ENCODE data around the gene SLC27A3. TPM values are rescaled to one million over a fixed set of nuclear protein-coding genes. Genes with fewer than 3 reads are reported as not detected.
A peak's percentile ranks its signal among the peaks of the same experiment; 100 is the strongest.
"Not testable (repeated sequence)": the region's sequence is repeated elsewhere in the genome, so short reads cannot be mapped to it uniquely, and the experiment has no call there.

Gene SLC27A3
- polyA plus RNA-seq, 3 donors = 84.5 to 123 (median 118) TPM

- H3K4me3 Mint-ChIP-seq = no peak overlapping the region
- Histone ChIP-seq H3K4me1 (ENCODE audit: control insufficient read depth in 1 of 2, insufficient read depth in 2 of 2, low read length in 2 of 2) (peaks cover 41 to 46% of the 10 kb centered on the region in 2 donors), H3K4me2 (replicated peaks; ENCODE audit: extremely low read depth, low read length, poor library complexity, severe bottlenecking) (no peak overlapping the region), H2AFZ (ENCODE audit: insufficient read depth, low read depth, low read length, poor library complexity, severe bottlenecking) (no peak overlapping the region), H3K9ac (ENCODE audit: insufficient read depth, low read length, poor library complexity, severe bottlenecking) (no peak overlapping the region), H3K27me3 (ENCODE audit: control insufficient read depth in 2 of 2, insufficient read depth in 2 of 2, low read length in 2 of 2) (no peaks in the 10 kb centered on the region), H3K9me3 (replicated peaks in 1 of 2; ENCODE audit: control insufficient read depth in 1 of 2, insufficient read depth in 1 of 2, low read length in 2 of 2) (no peaks in the 10 kb centered on the region), H4K20me1 (ENCODE audit: insufficient read depth, low read length) (peaks cover 35% of the 10 kb centered on the region), H3K79me2 (ENCODE audit: insufficient read depth, low read length) (peaks cover 25% of the 10 kb centered on the region), H3K36me3 (replicated peaks in 1 of 2; ENCODE audit: control insufficient read depth in 1 of 2, insufficient read depth in 2 of 2, low read length in 2 of 2) (peaks cover 23 to 36% of the 10 kb centered on the region in 2 donors), H3K4me3 (replicated peaks in 1 of 3; ENCODE audit: low read depth in 2 of 3, low read length in 3 of 3) (no peak overlapping the region), H3K27ac (ENCODE audit: low read depth in 1 of 2, low read length in 2 of 2) (no peak overlapping the region)
- WGBS (ENCODE audit: insufficient coverage) = 100% methylated on average over 1 of the region's 4 CpGs
- intact Hi-C loops (cut with micrococcal nuclease) = no loop called here
- H3K4me1 Mint-ChIP-seq = peaks cover 42% of the 10 kb centered on the region
- H3K9me3 Mint-ChIP-seq = no peaks in the 10 kb centered on the region
- no peak overlapping the region for H3K27ac Mint-ChIP-seq
- H3K27me3 Mint-ChIP-seq (ENCODE audit: low read depth in 3 of 3) = peaks cover 0 to 5% (median 0%) of the 10 kb centered on the region in 3 donors
- peaks cover 34 to 38% of the 10 kb centered on the region in 2 donors for H3K36me3 Mint-ChIP-seq
- DNase-seq = no peak
- no peak for TF ChIP-seq CTCF (IDR thresholded peaks at IDR 0.05)
Observed at GRCh38 chr1:153780551-153780950, 5.3 kb downstream of the SLC27A3 start.

GRCh38 chr1:153782648-153783047 lies 7.4 kb downstream of the SLC27A3 start:
- peaks cover 25 to 28% of the 10 kb centered on the region in 2 donors for H3K36me3 Mint-ChIP-seq
- 100% methylated on average over 3 of the region's 8 CpGs for WGBS (ENCODE audit: insufficient coverage)
- intact Hi-C loops (cut with micrococcal nuclease) = loop anchor here in 1 of 2 donors (1.0 kb wide), 1 partner anchor 7 kb away; the partner anchor contains the start of gene SLC27A3
- H3K27ac Mint-ChIP-seq = peak overlapping the region; percentile 66 to 96 (median 95)
- H3K9me3 ChIP-seq (replicated peaks in 1 of 2; ENCODE audit: control insufficient read depth in 1 of 2, insufficient read depth in 1 of 2, low read length in 2 of 2); H3K27me3 ChIP-seq (ENCODE audit: control insufficient read depth in 2 of 2, insufficient read depth in 2 of 2, low read length in 2 of 2); DNase-seq; H3K27me3 Mint-ChIP-seq (ENCODE audit: low read depth in 3 of 3); H3K79me2 ChIP-seq (ENCODE audit: insufficient read depth, low read length); H3K9me3 Mint-ChIP-seq: not testable (repeated sequence)
- H3K36me3 ChIP-seq (replicated peaks in 1 of 2; ENCODE audit: control insufficient read depth in 1 of 2, insufficient read depth in 2 of 2, low read length in 2 of 2) = peaks cover 23 to 29% of the 10 kb centered on the region in 2 donors
- H3K4me2 ChIP-seq (replicated peaks; ENCODE audit: extremely low read depth, low read length, poor library complexity, severe bottlenecking) = peak overlapping the region; percentile 83
- H3K4me3 ChIP-seq (replicated peaks in 1 of 3; ENCODE audit: low read depth in 2 of 3, low read length in 3 of 3) = peak overlapping the region in 2 of 3 experiments; percentile 77 to 81
- peak overlapping the region; percentile 84 to 93 for H3K4me3 Mint-ChIP-seq
- peak overlapping the region; percentile 75 for H2AFZ ChIP-seq (ENCODE audit: insufficient read depth, low read depth, low read length, poor library complexity, severe bottlenecking)
- peaks cover 24 to 28% of the 10 kb centered on the region in 2 donors for H3K4me1 ChIP-seq (ENCODE audit: control insufficient read depth in 1 of 2, insufficient read depth in 2 of 2, low read length in 2 of 2)
- H3K27ac ChIP-seq (ENCODE audit: low read depth in 1 of 2, low read length in 2 of 2) = peak overlapping the region; percentile 94 to 97
- H4K20me1 ChIP-seq (ENCODE audit: insufficient read depth, low read length) = peaks cover 20% of the 10 kb centered on the region
- peak overlapping the region; percentile 94 for H3K9ac ChIP-seq (ENCODE audit: insufficient read depth, low read length, poor library complexity, severe bottlenecking)
- peaks cover 25% of the 10 kb centered on the region for H3K4me1 Mint-ChIP-seq
